Inferior parietal cortex (tissue), 1 donor: ENCODE measurements around the gene TEX22.
"Not testable (repeated sequence)": the region's sequence is repeated elsewhere in the genome, so short reads cannot be mapped to it uniquely, and the experiment has no call there.

Experiments
- DNase-seq: peaks from one replicate; pipeline ENCODE4 v3.0.0-alpha.2; 2016; ENCODE audit errors: extremely low spot score

TEX22 gene, protein sequence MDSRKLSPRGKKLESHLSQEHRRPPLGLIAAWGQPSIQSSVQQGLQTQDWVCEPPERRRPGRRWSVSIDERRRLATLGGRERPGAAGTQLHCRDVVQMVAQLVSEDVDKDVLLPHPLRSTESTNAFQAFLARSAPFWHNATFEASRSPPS

DNA sequence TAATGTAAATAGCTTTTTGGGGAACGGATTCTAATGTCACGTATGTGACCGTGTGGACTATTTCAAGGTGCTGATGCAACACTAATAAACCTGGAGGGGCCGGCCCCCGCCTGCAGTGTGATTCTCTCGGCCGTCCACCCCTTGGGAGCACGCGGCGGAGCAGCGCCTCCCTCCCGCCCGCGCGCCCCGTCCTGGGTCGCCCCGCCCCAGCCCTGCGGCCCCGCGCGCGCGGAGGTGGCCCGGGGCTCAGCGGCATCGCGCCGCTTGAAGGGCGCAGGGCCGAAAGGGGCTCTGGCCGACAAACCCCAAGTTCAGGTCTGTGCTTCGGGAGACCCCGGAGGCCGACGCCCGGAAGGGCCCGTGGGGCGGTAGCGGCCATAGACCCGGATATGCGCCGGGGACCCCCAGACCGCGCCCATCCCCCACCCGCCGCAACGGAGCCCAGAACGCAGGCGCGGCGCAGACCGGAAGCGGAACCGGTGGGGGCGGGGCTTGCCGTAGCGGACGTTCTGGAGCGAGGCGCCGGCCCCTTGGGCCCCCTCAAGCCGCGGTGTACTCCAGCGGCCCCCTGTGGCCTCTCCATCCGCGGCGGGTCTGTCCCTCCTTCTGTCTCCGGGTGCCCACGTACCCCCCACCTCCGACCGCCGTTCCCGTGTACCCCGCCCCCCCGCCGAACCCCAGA is at the start of gene TEX22:
Gene TEX22 (plus strand): TSS at position 495 of the 682 bp plus-strand sequence. CDS start 803 bp downstream, outside the sequence.
- peak; percentile 71 for DNase-seq

DNA sequence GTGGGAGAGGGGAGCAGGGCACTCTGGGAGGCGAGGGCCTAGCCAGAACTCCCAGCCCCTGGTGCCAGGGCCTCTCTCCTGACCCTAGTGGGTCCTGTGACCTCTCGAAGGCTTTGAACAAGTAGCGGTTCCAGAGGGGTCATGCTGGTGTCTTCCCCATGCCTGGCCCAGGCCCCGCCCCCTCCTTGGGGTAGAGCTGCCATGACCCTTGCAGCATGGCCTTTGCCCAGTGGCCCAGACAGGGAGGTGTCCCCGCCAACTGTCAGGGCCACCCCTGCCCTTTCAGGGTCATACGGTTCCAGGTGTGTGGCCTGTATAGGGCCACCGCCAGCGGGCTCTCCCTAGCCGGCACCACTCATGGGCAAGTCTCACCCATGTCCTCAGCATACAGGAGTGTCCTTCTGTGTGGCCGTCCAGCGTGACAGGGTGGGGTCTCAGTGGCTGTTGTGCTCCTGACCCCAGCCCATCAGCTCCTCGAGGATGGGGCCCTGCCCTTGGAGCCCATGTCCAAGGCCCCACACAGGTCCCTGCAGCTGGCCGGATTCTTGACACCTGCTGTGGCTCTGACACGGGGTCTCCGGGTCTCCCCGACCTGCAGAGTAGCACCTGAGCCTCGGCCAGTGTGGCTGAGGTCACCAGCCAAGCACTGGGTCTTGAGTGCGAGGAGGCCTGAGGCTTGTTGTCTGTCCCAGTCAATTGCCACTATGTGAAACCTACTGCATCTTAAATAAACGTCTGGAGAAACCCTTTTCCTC is 49.2 kb upstream of the TEX22 start:
- no peak for DNase-seq

DNA sequence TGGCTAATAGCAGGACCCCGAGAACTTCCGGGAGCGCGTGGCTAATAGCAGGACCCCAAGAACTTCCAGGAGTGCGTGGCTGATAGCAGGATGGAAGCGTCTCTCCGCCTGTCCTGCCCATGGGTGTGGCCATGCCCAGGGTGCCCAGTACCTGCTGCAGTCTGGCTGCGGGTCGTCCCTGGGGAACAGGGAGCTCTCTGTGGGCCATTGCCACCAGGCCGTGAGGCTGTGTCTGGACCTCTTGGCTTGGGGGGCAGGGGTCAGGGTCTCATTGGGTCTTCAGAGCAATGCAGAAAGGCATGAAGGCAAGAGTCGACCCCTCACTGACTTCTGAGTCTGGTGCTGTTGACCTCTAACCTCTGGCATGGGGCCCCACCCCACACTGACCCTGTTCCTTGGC is 48.3 kb upstream of the TEX22 start:
- DNase-seq, result no peak

DNA sequence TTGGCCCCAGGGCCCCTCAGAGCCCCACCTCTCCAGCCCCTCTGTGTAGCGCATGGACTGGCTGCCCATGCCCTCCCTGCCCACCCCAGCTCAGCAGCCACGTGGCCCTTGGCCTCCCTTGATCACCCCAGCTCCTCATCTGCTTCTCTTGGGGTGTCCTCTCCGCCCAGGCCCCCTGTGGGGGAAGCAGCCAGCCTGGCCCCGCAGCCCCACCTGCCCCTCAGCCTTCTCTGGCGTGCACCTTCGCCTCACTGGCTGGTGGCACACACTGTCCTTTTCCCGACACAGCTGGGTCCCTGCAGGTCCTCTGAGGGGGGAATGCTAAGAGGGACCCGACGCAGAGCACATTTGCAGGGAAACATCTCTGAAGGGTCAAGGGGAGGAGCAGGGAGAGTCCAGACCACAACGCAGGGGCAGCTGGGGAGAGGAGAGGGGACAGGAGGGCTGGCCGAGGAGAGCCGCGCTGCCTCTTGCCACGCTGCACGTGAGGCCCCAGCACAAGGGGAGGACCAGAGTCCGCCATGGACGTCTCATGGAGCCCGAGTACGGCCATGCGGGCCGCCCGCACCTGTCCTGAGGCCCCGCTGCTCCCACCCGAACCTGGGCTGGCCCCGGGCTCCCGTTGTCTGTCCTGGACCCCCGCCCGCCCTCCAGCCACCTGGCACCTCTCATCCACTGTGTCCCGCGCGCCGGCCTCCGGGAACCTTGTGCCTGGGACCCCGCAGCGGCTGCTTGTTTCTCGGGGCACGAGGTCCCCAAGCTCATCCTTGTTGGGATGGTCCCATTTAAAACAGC is 47.7 kb upstream of the TEX22 start:
- no peak for DNase-seq

DNA sequence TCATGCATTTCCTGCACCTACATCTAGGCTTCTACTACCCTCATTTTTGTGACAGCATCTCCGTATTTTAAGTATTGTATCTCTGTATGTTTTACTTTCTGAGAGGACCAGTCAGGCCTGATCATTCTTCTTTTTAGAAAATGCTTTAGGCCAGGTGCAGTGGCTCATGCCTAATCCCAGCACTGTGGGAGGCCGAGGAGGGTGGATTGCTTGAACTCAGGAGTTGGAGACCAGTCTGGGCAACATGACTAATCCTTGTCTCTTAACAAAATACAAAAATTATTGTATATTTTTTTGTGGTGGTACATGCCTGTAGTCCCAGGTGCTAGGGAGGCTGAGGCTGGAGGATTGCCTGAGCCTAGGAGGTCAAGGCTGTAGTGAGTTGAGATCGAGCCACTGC is 46.9 kb upstream of the TEX22 start:
- DNase-seq, result no peak

DNA sequence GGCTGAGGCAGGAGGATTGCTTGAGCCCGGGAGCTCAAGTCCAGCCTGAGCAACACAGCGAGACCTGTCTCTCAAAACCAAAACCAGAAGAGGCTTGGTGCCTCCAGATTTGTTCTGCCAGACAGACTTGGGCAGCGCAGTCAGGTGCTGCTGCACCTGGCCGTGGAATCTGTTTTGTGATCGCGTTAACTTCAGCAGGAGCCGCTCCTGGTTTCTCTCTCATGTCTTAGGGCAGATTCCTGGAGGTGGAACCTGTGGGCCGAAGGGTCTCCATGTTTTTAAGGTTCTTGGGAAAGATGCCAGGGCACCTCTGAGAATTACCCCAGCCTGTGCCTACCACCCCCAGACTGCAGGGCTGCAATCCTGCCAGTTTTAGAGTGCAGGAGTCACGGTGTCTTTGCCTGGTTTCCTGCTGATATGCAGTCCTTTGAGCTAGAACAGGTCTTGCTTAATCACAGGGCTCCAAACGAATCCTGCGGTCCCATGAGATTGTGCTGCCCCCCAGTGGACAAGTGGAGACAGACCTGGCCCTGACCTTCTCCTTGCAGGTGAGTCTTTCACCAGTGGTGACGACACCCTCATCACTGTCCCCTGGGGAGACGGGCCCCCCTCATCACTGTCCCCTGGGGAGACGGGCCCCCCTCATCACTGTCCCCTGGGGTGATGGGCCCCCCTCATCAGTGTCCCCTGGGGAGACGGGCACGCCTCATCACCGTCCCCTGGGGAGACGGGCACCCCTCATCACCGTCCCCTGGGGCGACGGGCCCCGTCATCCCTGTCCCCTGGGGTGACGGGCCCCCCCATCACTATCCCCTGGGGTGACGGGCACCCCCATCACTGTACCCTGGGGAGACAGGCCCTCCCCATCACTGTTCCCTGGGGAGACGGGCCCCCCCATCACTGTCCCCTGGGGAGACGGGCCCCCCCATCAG is 46.2 kb upstream of the TEX22 start:
- peak; percentile 92 for DNase-seq

DNA sequence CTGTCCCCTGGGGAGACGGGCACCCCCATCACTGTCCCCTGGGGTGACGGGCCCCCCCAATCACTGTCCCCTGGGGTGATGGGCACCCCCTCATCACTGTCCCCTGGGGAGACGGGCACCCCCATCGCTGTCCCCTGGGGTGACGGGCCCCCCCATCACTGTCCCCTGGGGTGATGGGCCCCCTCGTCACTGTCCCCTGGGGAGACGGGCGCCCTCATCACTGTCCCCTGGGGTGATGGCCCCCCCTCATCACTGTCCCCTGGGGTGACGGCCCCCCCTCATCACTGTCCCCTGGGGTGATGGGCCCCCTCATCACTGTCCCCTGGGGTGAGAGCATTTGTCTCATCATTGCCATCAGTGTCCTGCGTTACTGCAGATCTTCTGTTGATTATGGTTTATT is 45.2 kb upstream of the TEX22 start:
- DNase-seq, result no peak

DNA sequence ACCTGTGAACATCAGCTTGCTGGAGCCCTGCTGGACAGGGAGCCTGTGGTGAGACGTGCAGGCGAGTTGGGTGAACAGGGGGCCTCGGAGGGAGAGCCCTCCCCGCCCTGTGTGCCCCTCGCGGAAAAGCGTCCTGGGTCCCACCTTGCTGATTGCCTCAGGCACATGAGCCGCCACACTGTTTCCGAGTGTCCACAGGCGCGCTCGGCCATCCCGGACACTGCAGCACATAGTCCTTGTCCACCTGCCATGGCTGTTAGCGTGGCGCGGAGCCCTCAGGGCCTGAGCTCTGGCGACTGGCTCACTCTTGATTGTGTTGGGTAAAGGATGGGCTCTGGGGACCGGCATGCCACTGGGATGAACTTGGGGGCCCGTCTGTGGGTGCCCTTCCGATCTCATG is 43.8 kb upstream of the TEX22 start:
- no peak for DNase-seq

DNA sequence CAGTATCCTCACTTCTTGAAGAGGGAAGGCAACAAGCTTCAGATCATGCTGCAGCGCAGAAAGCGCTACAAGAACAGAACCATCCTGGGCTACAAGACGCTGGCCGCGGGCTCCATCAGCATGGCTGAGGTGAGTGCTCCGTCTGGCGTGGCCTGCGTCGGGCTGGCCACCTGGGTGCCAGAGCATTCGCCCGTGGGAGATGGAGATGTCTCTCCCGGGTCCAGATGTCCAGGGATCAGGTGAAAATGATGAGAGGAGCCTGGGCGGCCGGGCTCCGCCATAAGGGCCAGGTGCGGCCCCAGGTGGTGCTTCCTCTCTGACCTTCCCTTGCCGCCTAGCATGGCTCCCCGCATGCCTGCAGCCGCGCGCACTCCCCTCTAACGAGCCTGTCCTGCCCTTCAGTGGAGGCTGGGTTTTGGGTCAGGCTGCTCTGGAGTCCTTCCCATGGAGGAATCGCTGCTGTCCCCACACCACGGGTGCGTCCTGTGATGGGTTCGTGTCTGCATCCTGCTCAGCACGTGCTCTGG is 43.2 kb upstream of the TEX22 start:
- DNase-seq, result no peak

DNA sequence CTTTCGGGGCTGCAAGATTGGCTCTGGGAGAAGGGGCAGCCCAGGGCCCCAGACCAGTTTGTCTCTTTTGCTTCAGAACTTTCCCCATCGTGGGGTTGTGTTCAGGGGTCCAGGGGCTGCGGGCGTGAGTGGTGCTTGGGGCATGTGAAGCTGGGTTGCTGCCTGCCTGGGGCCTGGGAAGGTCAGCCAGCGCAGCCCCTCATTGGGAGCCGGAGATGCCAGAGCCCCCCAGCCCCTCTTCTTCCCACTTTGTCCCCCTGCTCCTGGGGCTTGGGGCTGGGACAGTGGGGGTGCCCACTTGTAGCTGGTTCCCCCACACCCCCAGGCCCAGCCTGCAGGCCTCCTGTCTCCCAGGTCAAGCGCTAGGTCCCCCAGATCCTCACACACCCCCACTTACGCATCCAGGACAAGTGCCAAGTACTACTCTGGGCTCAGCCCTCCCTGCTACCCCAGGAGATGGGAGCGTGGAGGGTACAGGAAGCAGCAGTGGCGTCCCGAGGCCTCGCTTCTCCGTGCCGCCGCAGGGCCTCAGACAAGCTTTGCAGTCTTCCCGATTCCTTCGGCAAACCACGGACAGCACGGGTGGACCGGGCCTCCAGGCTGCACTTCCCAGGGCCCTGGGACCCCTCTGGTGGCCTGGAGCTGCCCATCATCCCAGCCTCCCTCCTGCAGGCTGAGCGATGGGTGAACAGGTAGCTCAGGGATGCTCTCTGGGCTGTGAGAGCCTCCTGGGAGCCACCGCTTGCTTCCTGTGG is 42.3 kb upstream of the TEX22 start:
- no peak for DNase-seq

DNA sequence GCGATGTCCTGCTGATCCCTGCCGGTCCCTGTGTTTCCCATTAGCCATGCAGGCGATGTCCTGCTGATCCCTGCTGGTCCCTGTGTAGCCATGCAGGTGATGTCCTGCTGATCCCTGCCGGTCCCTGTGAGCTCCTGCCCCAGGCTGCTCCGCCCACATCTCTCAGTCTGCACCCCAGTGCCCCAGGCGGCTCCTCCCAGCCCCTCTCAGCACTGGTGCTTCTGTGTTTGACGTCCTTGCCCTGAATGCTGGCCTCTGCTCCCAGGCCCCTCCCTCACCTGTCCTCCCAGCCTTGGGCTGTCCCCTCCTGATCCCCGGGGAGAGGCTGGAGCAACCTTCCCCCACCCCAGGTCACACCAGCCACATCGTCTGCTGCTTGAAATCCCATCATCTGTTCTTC is 41.4 kb upstream of the TEX22 start:
- DNase-seq, result no peak

DNA sequence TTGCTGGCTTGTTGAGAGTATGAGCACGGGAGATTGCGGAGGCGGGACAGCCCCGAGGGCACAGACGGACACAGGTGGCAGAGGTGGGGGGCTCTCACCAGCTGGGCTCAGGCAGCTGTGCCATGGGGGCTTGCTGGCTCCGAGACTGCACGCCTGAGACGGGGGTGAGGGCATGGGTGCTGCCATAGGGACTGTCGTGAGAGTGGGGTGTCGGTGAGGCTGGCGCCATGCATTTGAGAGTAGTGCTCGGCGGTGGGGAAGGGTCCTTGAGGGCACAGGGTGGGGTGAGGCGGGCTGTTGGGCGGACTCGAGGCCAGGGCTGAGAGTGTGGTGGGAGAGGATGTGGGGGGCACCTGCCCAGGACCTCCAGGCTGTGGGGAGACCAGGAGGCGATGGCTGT is 40.7 kb upstream of the TEX22 start:
- no peak for DNase-seq

DNA sequence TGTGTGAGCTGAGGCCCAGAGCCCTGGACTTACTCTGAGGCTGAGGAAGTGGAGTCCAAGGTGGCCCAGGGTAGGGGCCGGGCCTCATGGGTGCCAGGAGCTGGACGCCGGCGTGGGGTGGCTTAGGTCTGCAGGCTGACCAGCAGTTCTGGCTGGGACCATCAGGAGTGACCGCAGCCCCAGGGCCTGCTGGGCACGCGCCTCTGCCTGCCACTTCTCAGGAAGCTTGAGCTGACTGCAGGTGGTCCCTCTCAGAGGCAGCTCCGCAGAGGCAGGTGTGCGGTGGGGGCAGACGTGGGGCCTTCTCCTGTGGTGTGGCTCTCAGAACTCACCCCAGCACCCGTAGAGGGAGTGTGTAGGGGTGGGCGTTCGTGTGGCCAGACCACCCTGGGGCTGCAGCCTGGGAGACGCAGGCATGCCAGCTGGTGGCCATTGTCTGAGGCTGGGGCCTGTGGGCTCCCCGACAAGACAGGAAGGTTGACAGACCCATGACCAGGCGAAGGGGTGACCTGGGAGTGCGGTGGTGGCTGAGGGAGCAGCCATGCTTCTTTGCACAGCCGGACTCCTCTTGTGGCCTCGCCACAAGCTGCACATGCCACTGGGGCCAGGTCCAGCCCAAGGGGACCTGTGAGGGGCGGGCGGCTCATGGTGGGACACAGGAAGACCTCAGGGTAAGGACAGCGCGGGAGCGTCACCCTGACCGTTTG is 40.0 kb upstream of the TEX22 start:
- DNase-seq, result no peak

DNA sequence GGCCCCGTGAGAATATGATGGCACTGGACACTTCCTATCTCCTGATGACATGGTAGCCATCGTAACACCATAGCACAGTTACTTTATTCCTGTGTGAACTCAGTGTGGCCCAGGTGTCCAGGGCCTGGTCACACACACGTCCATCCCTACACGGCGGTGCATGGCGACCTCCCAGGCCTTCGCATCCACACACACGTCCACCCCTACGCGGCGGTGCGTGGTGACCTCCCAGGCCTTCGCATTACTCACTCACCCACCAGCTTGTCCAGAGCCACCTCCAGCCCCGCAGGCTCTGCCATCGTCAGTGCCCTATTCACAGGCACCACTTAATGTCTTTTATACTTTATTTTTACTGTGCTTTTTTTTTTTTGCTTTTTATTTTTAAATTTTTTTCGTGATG is 39.4 kb upstream of the TEX22 start:
- DNase-seq, result no peak

DNA sequence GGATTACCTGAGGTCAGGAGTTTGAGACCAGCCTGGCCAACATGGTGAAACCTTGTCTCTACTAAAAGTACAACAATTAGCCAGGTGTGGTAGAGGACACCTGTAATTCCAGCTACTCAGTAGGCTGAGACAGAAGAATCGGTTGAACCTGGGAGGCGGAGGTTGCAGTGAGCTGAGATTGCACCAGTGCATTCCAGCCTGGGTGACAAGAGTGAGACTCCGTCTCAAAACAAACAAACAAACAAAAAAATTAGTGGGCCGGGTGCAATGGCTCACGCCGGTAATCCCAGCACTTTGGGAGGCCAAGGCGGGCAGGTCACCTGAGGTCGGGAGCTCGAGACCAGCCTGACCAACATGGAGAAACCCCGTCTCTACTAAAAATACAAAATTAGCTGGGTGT is 36.9 kb upstream of the TEX22 start:
- DNase-seq, result not testable (repeated sequence)

DNA sequence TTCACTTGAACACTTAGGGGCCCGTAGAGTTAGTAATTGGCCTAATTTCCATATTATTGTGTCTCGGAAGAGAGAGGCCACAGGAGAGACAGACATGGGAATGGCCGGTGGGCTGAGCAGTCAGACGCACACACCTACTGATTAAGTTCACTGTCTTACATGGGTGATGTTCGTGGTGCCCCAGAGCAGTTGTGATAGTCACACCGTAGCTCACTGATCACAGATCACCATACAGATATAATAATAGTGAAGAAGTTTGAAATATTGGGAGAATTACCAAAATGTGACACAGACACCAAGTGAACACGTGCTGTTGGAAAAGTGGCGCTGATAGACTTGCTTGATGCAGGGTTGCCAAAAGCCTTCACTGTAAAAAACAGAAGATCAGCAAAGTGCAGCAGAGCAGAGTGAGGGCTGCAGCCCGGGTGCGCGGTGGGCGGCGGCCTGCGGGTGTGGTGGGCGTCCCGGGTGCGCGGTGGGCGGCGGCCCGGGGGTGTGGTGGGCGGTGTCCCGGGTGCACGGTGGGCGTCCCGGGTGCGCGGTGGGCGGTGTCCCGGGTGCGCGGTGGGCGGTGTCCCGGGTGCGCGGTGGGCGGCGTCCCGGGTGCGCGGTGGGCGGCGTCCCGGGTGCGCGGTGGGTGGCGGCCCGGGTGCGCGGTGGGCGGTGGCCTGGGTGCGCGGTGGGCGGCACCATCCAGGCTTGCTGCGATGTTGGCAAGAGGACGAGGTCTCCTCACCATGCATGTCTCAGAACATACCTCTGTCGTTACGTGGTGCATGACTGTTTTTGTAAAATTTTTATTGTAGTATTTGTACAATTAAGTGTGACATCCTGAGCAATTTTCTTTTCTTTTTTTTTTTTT is 34.3 kb upstream of the TEX22 start:
- DNase-seq, result no peak

DNA sequence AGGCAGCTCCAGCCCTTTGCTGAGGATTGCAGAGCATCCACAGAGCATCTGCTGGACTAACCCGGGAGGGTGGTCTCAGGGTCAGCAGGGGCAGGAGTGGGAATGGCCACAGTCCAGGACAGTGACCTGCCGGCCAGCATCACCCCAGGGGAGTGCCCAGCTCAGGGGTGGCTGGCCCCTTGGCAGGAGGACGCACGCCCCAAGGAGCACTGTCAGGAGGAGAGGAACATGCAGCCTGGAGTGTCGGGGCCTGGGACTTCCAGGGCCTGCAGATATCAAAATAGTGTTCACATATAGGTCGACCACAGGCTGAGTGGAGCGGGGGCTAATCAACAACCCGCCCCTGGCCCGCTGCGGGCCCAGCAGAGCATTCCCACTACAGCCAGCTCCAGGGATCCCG is 33.2 kb upstream of the TEX22 start:
- DNase-seq, result no peak

DNA sequence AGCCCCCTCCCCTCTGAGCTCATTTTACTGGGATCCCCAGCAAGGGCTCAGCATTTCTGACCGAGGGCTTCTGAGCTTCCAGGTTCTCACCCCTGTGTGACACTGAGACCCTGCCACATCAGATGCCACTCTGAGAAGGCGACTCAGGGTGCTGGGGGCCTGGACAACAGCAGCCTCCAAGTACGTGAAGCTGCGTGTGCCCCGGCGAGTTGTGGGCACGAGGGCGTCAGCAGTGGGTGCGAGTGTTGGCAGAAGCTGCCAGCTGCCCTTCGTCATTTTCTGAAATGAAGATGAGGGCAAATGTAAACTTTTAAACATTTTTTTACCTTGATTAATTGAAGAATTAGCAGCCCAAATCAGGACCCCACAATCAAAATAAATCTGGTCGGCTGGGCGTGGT is 32.7 kb upstream of the TEX22 start:
- no peak for DNase-seq
